Activated naive CD4-positive, alpha-beta T cell treated with anti-CD3 and anti-CD28 coated beads, Interleukin-2, amount 50 U/mL, for 72 hours (primary cell): ENCODE data around the gene RHOT2. TPM values are rescaled to one million over a fixed set of nuclear protein-coding genes. Genes with fewer than 3 reads are reported as not detected.

Experiments
- ATAC-seq, 2 donors: fragments of 150-1000 bp; cut with Tn5 transposase; 2 replicates each; pipeline ENCODE4 v1.10.0; 2021; ENCODE audit warnings: mild to moderate bottlenecking in 2 of 2, moderate library complexity in 2 of 2
- DNase-seq, 2 donors: peaks; one replicate each; pipeline ENCODE4 v3.0.0; 2021 to 2022; ENCODE audit warnings: low spot score in 2 of 2
- H3K27ac Mint-ChIP-seq, 2 donors: one replicate each; pipeline ENCODE4 v1.8.0; 2022; ENCODE audit warnings: mild to moderate bottlenecking in 2 of 2, mixed read lengths in 2 of 2
- H3K36me3 Mint-ChIP-seq, 2 donors: one replicate each; pipeline ENCODE4 v1.8.0; 2022; ENCODE audit warnings: mixed read lengths in 2 of 2
- H3K9me3 Mint-ChIP-seq, 2 donors: one replicate each; pipeline ENCODE4 v1.8.0; 2022; ENCODE audit warnings: mixed read lengths in 2 of 2
- total RNA-seq, 2 donors: library from RNA; stranded (reverse); gene quantifications; one replicate each; pipeline ENCODE4 v1.2.3, GENCODE V29; 2022

RHOT2 gene
- total RNA-seq, 2 donors from 2014 or later: 112 to 118 TPM

DNA sequence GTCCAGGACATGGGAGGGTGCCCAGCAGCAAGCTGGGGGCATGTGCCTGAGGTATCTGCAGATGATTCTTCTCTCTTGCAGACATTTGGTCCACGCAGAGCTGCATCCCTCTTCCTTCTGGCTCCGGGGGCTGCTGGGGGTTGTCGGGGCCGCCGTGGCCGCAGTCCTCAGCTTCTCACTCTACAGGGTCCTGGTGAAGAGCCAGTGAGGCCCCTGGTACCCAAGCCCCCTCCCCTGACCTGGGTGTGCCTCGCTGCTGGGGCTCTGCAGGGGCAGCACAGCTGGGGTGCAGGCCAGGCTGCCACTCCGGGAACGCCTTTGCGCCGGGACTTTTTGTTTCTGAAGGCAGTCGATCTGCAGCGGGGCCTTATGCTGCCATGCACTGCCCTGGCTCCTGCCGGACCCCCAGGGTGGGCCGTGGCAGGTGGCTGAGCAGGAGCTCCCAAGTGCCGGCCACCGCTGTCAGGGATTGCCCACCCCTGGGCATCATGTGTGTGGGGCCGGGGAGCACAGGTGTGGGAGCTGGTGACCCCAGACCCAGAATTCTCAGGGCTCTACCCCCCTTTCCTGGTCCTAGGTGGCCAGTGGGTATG is 5.6 kb downstream of the RHOT2 start:
- Mint-ChIP-seq H3K36me3 (no peaks in the 10 kb centered on the region), H3K27ac (no peak overlapping the region), H3K9me3 (no peaks in the 10 kb centered on the region)
- DNase-seq (no peak), ATAC-seq (no peak)

DNA sequence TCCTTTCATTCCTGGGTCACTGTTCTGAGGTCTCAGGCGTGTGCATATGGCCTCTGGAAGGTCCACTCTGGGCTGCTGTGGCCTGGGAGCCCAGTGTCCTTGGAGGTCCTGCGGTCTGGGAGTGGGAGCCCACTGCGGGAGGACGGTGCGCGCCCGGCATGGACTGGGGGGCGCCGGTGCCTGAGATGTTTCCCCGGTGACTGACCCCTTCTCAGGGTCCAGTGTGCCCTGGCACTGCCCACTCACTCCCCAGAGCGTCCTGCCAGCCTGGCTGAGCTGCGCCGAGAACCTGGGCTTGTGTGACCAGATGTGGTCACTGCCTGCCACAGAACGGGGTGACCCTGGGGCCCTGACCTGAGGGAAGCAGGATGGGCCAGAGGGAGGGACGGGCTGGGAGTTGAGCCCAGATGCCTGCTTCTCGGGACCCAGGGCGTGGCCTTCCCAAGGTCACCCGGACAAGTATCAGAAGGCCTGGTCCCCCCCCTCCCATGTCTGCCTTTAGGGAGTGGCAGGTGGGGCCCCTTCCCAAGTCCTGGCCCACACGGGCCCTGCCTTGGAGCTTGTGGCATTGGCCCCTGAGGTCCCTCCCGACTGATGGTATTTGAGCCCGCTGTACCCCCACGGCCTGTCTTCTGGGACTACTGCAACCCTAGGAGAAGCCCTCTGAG is 6.4 kb downstream of the RHOT2 start:
- no peak overlapping the region for H3K27ac Mint-ChIP-seq
- H3K36me3 Mint-ChIP-seq: no peaks in the 10 kb centered on the region
- DNase-seq (no peak), ATAC-seq (no peak)
- no peaks in the 10 kb centered on the region for H3K9me3 Mint-ChIP-seq

DNA sequence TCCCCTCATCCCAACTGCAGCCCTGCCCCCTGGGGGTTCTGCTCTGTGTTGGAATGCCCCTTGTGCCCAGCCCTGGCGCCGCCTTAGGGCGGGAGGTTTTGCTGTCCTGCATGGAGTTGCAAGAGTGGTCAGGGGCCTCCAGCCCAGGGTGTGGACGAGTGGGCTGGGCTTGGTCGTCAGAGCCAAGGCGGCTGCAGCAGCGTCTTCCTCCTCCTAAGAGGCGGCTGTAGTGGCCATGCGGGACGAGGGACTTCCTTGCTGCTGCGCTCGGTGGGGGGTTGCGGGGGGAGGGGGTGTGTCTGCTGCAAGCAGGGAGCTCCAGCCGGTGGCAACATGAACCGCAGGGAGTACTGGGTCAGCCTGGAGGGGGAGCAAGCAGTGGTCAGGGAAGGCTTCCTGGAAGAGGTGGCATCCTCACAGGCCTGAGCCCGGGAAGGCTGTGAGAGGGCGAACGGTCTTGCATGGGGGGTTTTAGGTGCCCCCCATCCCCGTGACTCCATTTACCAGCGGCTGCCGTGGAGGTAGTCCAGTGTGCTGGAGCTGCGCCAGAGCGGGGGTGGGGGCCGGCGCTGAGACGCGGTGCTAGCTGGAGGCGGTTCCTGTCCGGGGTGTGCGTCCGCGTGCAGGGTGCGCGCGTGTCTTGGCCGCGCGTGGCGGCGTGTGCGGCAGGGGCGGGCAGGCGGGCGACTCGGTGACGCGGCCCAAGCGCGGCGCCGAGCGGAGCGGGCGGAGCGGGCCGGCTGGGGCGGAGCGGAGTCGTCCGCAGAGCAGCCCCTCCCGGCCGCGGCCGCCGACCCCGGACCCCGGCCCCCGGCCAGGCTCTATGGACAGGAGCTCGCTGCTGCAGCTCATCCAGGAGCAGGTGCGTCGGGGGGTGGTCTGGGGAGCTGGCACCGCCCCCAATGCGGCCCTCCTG is 7.3 kb downstream of the RHOT2 start, which contains the start of gene RHBDL1:
Gene RHBDL1 (plus strand): TSS at position 704 of the 916 bp plus-strand sequence. CDS start 120 bp downstream, at position 824.
- DNase-seq (no peak), ATAC-seq (no peak)
- H3K9me3 Mint-ChIP-seq: no peaks in the 10 kb centered on the region
- no peak within 1 kb of the TSS for H3K27ac Mint-ChIP-seq
- H3K36me3 Mint-ChIP-seq: no peaks in the 10 kb centered on the region

DNA sequence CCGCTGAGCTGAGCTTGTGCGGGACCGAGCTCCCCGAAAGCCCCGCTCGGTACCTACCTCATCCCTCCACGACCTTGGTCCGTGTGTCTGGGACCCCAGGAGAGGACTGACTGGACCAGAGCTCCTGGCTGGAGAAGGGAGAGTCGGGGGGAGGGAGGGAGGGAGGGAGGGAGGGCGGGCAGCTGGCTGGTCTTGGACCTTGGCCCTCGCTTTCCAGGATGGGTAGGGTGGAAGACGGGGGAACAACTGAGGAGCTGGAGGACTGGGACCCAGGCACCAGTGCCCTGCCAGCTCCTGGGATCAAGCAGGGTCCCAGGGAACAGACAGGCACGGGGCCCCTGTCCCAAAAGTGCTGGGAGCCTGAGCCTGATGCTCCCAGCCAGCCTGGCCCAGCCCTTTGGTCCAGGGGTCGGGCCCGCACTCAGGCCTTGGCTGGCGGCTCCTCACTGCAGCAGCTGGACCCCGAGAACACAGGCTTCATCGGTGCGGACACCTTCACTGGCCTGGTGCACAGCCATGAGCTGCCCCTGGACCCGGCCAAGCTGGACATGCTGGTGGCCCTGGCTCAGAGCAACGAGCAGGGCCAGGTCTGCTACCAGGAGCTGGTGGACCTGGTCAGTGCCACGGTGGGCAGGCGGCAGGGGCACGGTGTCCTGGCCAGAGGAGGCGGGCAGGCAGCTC is 8.1 kb downstream of the RHOT2 start:
- no peaks in the 10 kb centered on the region for H3K36me3 Mint-ChIP-seq
- no peak for ATAC-seq

DNA sequence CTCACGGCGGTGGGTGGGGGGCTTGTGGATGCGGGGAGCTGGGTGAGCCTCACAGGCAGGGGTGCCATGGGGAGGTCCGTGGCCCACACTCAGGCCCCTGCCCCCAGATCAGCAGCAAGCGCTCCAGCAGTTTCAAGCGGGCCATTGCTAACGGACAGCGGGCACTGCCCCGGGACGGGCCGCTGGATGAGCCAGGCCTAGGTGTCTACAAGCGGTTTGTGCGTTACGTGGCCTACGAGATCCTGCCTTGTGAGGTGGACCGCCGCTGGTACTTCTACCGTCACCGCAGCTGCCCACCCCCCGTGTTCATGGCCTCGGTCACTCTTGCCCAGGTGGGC is 8.6 kb downstream of the RHOT2 start:
- H3K27ac Mint-ChIP-seq: no peak overlapping the region
- H3K36me3 Mint-ChIP-seq: peaks cover 0 to 1% of the 10 kb centered on the region in 2 donors
- H3K9me3 Mint-ChIP-seq: no peaks in the 10 kb centered on the region
- no peak for DNase-seq
- no peak for ATAC-seq

More for the DNA sequence above, 8.1 kb downstream of the RHOT2 start:
- DNase-seq: no peak
- H3K9me3 Mint-ChIP-seq: no peaks in the 10 kb centered on the region
- H3K27ac Mint-ChIP-seq: no peak overlapping the region

DNA sequence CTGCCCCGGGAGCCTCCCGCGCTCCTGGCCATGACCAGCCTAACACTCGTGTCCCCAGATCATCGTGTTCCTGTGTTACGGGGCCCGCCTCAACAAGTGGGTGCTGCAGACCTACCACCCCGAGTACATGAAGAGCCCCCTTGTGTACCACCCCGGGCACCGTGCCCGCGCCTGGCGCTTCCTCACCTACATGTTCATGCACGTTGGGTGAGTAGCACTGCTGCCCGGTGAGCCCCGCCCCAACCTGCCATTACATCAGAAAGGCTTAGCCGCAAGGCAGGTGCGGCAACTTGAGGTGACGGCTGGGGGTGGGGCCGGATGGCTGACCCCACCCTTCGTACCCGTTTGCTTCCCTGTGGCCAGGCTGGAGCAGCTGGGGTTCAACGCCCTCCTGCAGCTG is 9.0 kb downstream of the RHOT2 start:
- DNase-seq: no peak
- no peak overlapping the region for H3K27ac Mint-ChIP-seq
- H3K9me3 Mint-ChIP-seq: no peaks in the 10 kb centered on the region
- ATAC-seq: no peak
- H3K36me3 Mint-ChIP-seq: peaks cover 0 to 5% of the 10 kb centered on the region in 2 donors

DNA sequence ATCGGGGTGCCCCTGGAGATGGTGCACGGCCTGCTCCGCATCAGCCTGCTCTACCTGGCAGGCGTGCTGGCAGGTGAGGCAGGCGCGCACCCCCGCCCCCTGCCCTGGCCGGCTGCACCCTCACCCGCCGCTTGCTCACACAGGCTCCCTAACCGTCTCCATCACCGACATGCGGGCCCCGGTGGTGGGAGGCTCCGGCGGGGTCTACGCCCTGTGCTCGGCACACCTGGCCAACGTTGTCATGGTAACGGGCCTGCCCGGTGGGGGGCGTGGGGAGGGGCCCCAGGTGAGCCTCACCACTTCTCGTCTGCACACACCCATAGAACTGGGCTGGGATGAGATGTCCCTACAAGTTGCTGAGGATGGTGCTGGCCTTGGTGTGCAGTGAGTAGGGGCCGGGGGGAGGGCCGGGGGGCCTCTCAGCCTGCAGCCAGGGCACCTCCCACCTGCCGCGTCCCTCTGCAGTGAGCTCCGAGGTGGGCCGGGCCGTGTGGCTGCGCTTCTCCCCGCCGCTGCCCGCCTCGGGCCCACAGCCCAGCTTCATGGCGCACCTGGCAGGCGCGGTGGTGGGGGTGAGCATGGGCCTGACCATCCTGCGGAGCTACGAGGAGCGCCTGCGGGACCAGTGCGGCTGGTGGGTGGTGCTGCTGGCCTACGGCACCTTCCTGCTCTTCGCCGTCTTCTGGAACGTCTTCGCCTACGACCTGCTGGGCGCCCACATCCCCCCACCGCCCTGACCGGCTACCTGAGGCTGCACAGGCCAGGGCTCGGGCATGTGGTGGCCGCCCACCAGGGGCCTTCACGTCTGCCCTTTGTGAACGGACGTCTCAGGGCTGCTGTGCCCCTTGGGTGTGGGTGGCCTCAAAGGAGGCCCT is 9.6 kb downstream of the RHOT2 start:
- no peaks in the 10 kb centered on the region for H3K9me3 Mint-ChIP-seq
- no peak overlapping the region for H3K27ac Mint-ChIP-seq
- peaks cover 3 to 11% of the 10 kb centered on the region in 2 donors for H3K36me3 Mint-ChIP-seq
- ATAC-seq (no peak), DNase-seq (no peak)

DNA sequence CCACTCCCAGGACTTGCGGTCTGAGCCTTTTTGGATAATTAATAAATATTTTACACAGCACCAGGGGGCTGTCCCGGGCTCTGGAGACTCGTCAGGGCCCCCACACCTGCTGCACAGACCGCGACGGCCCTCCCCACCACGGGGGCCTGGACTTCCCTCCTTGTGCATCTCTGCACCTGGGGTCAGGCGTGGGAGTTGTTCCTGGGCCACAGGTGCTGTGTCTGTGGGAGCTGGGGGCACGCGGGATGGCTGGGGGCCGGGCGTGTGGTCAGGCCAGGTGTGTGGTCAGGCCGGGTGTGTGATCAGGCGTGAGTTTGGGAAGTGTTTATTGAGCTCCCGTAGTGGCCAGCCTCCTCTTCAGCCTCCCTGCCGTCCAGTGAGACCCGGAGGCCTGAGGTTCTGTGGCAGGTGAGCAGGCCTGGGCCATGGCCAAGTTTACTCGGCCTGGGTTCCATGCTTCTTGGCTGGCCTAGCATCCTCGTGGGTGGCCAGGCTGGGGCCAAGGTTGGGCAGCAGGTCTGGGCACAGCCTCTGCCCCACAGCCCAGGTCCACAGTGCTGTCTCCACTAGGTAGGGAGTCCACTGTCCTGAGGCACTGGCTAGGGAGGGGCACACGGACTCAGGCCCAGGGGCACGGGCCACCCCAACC is 10.4 kb downstream of the RHOT2 start:
- no peak for ATAC-seq
- Mint-ChIP-seq H3K27ac (no peak overlapping the region), H3K9me3 (no peaks in the 10 kb centered on the region), H3K36me3 (peaks cover 5 to 15% of the 10 kb centered on the region in 2 donors)
- DNase-seq: no peak

DNA sequence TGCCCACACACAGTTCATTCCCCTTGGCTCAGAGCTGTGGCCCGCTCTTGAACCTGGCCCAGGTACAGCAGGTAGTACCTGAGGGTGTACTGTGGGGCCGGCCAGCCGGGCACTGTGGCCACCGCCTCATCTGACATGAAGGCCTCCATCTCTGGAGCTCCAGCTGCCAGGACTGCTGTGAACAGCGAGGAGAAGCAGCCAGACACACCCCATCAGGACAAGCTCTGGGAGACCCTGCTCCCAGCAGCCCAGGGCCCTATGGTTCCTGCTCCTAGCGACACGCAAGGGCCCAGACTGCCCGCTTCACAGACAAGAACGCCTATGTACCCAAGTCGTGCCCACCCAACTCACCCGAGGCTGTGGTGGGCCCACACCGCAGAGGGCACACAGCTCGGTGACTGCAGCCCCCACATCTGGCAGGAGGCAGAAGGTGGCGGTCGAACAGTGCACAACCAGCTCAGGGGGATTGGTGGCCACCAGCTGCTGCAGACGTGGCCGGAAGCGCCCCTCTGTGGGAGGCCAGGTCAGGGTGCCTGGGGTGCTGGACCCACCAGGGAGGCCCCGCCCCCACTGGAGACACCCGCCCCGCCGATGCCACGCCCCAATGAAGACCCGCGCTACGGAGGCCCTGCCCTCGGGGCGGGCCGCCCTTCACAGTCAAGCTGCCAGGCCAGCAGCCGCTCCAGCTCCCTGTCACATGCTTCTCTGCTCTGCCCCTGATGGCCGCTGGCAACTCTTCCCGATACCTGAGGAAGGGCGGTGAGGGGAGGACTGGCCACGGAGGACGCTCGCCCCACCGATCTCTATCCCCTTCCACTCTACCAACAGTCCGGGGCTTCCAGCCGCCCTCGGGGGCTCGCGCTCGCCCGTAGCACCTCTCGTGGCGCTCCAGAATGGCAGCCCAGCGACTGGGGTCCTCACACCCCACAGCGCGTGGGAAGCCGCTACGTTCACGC is 11.2 kb downstream of the RHOT2 start:
- peak overlapping the region; percentile 65 to 66 for H3K27ac Mint-ChIP-seq
- ATAC-seq (peak; percentile 6 to 39), DNase-seq (peak in 1 of 2 donors; percentile 64)
- peaks cover 5 to 15% of the 10 kb centered on the region in 2 donors for H3K36me3 Mint-ChIP-seq
- no peaks in the 10 kb centered on the region for H3K9me3 Mint-ChIP-seq

DNA sequence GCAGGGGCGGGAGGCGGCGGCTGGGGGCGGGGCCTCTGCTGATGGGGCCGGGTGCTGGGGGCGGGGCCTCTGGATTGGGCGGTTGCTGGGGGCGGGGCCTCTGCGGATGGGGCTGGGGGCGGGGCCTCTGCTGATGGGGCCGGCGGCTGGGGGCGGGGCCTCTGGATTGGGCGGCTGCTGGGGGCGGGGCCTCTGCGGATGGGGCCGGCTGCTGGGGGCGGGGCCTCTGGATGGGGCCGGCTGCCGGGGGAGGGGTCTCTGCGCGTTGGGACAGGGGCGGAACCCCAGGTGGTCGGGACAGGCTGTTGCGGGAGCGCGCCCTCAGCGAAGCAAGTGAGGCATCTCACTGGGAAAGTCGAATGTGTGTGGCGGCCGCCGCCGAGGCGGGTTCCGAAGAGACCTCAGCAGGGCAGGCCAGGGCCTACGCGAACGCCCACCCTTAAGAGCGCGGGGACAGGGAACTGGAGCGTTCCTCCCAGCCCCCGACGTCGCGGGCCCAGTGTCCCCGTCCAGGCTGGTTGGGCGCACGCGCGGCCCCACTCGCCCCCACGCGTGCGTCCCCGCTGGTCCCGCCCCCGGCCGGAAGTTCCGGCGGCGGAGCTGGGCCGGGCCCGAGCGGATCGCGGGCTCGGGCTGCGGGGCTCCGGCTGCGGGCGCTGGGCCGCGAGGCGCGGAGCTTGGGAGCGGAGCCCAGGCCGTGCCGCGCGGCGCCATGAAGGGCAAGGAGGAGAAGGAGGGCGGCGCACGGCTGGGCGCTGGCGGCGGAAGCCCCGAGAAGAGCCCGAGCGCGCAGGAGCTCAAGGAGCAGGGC is 12.1 kb downstream of the RHOT2 start, which contains the start of gene STUB1:
Gene STUB1 (plus strand): TSS at position 597 of the 811 bp plus-strand sequence. CDS start 116 bp downstream, at position 713.
- ATAC-seq (peak; percentile 54 to 55), DNase-seq (peak; percentile 85 to 87)
- peaks cover 5 to 15% of the 10 kb centered on the region in 2 donors for H3K36me3 Mint-ChIP-seq
- H3K9me3 Mint-ChIP-seq: no peaks in the 10 kb centered on the region
- peak within 1 kb of the TSS; percentile 71 to 85 for H3K27ac Mint-ChIP-seq

DNA sequence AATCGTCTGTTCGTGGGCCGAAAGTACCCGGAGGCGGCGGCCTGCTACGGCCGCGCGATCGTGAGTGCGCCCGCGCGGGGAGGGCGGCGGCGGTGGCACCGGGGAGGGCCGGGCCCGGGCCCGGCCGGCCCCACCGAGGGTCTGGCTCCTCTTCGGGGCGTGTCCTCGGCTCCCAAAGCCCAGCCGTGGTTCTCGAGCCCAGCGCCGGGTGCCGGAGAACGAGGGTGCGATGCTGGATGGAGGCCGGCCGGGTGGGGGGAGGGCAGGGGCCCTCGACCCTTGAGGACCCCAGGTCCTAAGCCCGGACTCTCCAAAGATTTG is 12.7 kb downstream of the RHOT2 start:
- Mint-ChIP-seq H3K36me3 (peaks cover 5 to 15% of the 10 kb centered on the region in 2 donors), H3K27ac (peak overlapping the region in 1 of 2 donors; percentile 71), H3K9me3 (no peaks in the 10 kb centered on the region)
- DNase-seq (no peak), ATAC-seq (no peak)

DNA sequence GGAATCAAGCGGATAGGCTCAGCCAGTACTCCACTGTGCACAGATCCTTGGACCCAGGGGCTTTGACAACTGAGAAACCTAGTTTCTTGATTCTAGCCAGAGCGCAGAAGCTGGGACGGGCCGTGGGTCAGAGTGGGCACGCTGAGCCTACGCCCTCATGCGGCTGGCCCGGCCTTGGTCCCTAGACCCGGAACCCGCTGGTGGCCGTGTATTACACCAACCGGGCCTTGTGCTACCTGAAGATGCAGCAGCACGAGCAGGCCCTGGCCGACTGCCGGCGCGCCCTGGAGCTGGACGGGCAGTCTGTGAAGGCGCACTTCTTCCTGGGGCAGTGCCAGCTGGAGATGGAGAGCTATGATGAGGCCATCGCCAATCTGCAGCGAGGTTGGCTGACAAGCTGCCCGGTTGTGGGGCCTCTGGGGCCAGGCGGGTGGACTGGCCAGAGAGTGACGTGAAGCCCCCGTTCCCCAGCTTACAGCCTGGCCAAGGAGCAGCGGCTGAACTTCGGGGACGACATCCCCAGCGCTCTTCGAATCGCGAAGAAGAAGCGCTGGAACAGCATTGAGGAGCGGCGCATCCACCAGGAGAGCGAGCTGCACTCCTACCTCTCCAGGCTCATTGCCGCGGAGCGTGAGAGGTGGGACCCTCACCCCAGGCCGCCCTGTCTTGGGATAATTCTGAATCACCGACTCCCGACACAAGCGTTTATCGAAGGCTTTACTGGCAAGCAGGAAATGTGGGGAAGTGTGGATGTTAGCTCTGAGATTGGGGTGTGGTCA is 13.2 kb downstream of the RHOT2 start:
- DNase-seq (no peak), ATAC-seq (no peak)
- H3K27ac Mint-ChIP-seq: peak overlapping the region; percentile 50 to 71
- no peaks in the 10 kb centered on the region for H3K9me3 Mint-ChIP-seq
- peaks cover 5 to 18% of the 10 kb centered on the region in 2 donors for H3K36me3 Mint-ChIP-seq

DNA sequence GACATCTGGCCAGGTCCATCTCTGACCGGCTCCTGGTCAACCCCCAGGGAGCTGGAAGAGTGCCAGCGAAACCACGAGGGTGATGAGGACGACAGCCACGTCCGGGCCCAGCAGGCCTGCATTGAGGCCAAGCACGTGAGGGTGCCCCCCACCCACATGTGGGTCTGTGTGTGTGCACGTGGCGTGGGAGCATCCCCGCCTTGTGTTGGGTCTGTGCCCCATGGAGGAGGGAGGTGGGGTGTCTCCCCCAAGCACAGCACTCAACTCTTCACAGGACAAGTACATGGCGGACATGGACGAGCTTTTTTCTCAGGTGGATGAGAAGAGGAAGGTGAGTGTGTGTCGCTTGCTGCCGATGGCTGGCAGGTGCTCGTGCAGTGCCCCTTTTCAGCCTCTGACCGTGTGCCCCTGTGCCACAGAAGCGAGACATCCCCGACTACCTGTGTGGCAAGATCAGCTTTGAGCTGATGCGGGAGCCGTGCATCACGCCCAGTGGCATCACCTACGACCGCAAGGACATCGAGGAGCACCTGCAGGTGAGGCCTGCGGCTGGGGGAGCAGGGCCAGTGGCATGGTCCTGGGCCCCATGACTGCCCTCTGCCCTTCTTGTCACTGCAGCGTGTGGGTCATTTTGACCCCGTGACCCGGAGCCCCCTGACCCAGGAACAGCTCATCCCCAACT is 14.0 kb downstream of the RHOT2 start:
- no peaks in the 10 kb centered on the region for H3K9me3 Mint-ChIP-seq
- no peak for DNase-seq
- H3K36me3 Mint-ChIP-seq: peaks cover 5 to 22% of the 10 kb centered on the region in 2 donors
- ATAC-seq: no peak
- H3K27ac Mint-ChIP-seq: peak overlapping the region; percentile 71 to 94
